ENCODE data around the gene TIMM44.
"Not testable (repeated sequence)": the region's sequence is repeated elsewhere in the genome, so short reads cannot be mapped to it uniquely, and the experiment has no call there.

The TIMM44 gene

GRCh38 chr19:7897292-7897691 is 46.2 kb downstream of the TIMM44 start:
- DNase-seq, result no peak

DNA sequence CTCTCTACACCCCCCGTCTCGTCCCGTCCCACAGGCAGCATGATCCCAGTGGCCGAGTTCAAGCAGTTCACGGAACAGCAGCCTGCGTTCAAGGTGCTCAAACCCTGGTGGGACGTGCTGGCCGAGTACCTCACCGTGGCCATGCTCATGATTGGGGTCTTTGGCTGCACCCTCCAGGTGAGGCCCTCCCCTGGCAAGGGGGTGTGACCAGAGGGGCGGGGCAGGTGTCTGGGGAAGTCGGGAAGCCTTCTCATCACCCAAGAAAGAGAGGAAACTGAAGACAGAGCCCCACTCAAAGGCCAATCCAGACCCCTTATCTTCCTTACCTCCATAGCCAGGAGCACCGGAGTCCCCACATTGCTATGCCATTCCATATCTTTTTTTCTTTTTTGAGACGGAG is 47.9 kb downstream of the TIMM44 start:
- DNase-seq, result no peak

GRCh38 chr19:7894612-7895309 is 48.7 kb downstream of the TIMM44 start:
- no peak for DNase-seq

DNA sequence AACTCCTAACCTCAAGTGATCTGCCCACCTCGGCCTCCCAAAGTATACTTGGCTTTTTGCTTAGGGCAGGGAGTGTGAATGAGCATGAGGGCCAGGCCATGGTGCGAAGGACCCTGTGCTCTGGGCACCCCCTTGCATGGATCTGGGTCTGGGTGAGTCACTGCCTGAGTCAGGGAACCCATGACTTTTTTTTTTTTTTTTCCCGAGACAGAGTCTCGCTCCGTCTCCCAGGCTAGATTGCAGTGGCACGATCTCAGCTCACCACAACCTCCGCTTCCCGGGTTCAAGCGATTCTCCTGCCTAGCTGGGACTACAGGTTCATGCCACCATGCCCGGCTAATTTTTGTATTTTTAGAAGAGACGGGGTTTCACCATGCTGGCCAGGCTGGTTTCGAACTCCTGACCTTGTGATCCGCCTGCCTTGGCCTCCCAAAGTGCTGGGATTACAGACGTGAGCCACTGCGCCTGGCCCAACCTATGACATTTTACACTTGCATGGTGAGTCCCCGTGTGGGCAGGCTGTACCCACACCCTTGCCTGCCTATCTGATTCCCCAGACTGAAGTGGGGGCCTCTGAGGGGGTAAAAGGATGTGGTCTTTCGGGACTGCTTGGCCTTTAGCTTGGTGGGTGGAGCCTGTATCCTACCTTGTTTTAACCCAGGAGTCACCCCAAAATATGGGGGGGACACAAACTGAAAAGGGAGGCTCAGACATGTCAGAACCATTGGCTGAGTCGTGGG is 49.9 kb downstream of the TIMM44 start:
- DNase-seq, result not testable (repeated sequence)

DNA sequence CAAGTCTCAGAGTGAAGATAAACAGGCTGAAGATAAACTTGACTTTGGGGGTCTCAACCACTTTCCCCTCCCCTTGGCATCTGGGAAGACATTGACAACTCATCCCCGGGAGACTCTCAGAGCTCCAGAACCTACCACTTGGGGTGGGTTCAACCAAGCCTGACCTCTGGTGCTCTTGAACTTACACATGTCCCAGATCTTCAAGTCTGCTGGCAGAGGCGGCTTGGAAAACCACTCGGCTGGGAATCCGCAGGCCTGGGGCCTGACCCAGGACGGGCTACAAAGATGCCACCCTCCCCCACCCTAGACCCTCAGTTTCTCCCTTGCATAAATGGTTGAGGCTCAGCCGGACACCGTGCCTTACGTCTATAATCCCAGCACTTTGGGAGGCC is 54.6 kb downstream of the TIMM44 start:
- DNase-seq, result no peak

- no peak for DNase-seq
Observed at GRCh38 chr19:7888145-7888825, 55.2 kb downstream of the TIMM44 start, which contains the start of gene LRRC8E. Gene LRRC8E (plus strand): TSS chr19:7888510. CDS start chr19:7895604, 7,094 bp downstream.

DNA sequence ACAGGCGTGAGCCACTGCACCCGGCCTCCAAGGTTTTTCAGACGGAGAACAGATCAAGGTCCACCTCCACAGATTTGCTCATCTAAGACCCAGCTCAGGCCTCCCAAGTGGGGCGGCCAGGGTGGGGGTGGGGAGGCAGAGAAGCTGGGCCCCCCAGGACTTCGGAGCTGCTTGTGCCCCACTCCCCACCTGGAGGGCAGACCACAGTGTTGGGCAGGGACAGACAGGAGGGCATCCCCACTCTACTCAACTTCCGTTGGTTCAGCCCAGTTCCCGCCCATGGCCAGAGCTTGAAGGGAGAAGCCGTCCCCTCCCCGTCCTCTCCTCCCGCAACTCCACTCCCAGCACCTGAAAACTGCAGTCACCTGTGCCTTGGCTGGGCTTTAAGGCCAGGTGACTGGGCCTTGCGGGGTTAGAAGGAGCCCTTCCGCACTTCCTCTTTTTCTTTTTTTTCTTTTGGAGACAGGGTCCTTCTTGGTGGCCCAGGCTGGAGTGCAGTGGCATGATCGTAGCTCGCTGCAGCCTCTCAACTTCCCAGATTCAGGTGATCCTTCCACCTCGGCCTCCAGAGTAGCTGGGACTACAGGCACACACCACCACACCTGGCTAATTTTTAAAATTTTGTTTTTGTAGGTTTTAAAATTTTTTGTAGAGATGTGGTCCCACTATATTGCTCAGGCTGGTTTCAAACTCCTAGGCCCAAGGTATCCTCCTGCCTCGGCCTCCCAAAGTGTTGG is 55.9 kb downstream of the TIMM44 start:
- DNase-seq, result no peak

DNA sequence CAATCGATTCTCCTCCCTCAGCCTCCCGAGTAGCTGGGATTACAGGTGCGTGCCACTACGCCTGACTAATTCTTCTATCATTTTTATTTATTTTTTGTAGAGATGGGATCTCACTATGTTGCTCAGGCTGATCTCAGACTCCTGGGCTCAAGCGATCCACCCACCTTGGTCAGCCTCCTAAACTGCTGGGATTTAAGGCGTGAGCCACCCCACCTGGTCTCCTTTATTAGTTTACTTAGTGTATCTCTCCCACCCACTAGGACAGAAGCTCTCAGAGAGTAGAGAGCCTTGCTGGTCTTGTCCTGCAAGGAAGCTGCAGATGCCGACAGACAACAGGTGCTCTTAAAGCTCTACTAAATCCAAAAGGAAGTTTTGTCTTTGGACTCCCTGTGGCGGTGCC is 57.6 kb downstream of the TIMM44 start:
- DNase-seq, result no peak

DNA sequence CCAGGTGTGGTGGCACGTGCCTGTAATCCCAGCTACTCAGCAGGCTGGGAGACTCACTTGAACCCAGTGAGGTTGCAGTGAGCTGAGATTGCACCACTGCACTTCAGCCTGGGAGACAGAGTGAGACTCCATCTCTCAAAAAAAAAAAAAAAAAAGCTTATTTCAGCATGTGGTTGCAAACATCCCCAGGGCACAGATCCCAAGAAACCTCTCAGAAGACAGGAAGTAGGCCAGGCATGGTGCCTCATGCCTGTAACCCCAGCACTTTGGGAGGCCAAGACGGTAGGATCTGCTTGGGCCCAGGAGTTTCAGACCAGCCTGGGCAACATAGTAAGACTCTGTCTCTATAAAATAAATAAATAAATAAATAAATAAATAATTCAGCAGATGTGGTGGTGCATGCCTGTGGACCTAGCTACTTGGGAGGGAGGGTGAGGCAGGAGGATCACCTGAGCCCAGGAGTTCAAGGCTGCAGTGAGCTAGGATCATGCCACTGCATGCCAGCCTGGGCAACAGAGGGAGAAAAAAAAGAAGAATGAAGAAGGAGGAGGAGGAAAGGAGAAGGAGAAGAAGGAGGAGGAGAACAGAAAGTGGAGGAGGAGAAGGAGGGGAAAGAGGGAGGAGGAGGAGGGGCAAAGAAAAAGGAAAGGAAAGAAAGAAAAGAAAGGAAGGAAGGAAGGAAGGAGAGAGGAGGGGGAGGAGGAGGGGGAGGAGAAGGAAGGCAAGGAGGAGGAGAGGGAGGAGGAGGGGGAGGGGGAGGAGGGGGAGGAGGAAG is 59.5 kb downstream of the TIMM44 start:
- no peak for DNase-seq

DNA sequence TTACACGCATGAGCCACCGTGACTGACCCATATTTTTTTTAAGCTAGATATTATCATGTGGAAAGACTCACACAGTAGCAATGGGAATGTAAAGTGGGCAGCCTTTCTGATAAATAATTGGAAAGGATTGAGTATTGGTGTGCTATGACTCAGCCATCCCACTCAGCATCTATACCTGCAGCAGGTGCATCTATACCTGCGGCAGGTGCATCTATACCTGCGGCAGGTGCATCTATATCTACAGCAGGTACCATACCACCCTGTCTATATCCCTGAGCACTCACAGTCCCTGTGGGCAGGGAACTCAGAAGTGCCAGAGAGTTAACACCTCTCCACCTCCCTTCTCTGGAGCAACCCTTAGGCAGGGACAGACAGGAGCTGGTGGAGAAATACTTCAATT is 60.4 kb downstream of the TIMM44 start:
- DNase-seq, result no peak

GRCh38 chr19:7881910-7882309 is 61.6 kb downstream of the TIMM44 start:
- no peak for DNase-seq

- DNase-seq, result no peak
Observed at GRCh38 chr19:7879836-7880235, 63.6 kb downstream of the TIMM44 start.

DNA sequence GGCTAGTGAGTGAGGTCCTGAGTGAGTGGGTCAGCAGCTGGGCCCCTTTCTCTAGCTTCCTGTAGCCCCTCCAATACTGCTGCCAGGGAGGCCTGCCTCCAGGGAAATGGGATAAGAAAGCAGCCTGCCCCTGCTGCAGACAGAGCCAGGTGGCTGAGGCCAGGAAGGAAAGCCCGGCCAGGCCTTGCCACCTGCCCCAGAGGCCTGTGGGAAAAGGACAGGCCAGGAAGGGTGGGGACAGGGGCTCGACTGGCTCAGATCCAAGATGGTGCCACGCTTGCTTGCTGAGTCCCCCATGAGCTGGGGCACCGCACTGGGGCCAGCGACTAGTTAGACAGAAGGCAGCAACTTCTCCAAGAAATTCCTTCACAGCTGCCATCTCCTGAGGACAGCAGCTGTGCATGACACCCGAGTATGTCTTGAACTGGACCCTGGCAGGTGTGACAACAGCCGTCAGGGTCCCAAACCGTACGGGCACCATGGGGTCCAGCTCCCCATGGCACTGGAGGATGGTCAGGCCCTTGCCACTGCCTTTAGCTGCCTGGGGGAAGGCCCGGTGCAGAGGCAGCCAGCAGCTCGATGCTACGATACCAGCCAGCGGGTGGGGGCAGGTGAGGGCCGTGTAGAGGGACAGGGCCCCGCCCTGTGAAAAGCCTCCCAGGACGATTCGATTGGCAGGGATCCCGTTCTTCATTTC is 64.2 kb downstream of the TIMM44 start:
- DNase-seq, result no peak

- no peak for DNase-seq
Observed at GRCh38 chr19:7877249-7877836, 66.1 kb downstream of the TIMM44 start.

All from CD4-positive, alpha-beta T cell treated with Interferon gamma for 1 hour (primary cell).